HG03457 (cell line): ENCODE measurements around the gene PRR22.
"Not testable (repeated sequence)": the region's sequence is repeated elsewhere in the genome, so short reads cannot be mapped to it uniquely, and the experiment has no call there.

Source experiments
- ATAC-seq: cut with Tn5 transposase; IDR thresholded peaks from one replicate; pipeline ENCODE4 v1.9.1; 2021; ENCODE audit warnings: moderate number of reproducible peaks; ENCODE audit not compliant: unreplicated experiment

PRR22 gene

GRCh38 chr19:5762608-5763217 lies 21.8 kb downstream of the PRR22 start:
- no peak for ATAC-seq

GRCh38 chr19:5753743-5754142 lies 30.8 kb downstream of the PRR22 start:
- no peak for ATAC-seq

GRCh38 chr19:5751709-5752108 lies 32.8 kb downstream of the PRR22 start:
- no peak for ATAC-seq

GRCh38 chr19:5749505-5749904 lies 35.0 kb downstream of the PRR22 start:
- no peak for ATAC-seq

- not testable (repeated sequence) for ATAC-seq
Measured at GRCh38 chr19:5748920-5749319, 35.6 kb downstream of the PRR22 start.

- not testable (repeated sequence) for ATAC-seq
Measured at GRCh38 chr19:5744999-5745398, 39.5 kb downstream of the PRR22 start.

- no peak for ATAC-seq
Measured at GRCh38 chr19:5743630-5744029, 40.9 kb downstream of the PRR22 start.

- ATAC-seq, result no peak
Measured at GRCh38 chr19:5742051-5742450, 42.5 kb downstream of the PRR22 start.

- no peak for ATAC-seq
Measured at GRCh38 chr19:5738423-5738822, 46.1 kb downstream of the PRR22 start.

- not testable (repeated sequence) for ATAC-seq
Measured at GRCh38 chr19:5733172-5733571, 51.4 kb downstream of the PRR22 start.
